ENCODE results near the gene SBK1.
"Not testable (repeated sequence)": the region's sequence is repeated elsewhere in the genome, so short reads cannot be mapped to it uniquely, and the experiment has no call there.

DNA sequence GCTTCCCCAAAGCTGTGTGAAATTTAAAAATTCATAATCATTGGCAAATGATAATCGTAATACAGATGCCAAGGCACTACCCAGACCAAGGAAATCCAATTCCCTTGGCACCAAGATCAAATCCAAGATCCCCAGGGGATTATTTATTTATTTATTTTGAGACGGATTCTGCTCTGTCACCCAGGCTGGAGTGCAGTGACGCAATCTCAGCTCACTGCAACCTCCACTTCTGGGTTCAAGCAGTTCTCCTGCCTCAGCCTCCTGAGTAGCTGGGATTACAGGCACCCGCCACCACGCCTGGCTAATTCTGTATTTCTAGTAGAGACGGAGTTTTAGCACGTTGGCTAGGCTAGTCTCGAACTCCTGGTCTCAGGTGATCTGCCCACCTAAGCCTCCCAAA lies 43.4 kb downstream of the SBK1 start:
- TF ChIP-seq, protein P1, sequence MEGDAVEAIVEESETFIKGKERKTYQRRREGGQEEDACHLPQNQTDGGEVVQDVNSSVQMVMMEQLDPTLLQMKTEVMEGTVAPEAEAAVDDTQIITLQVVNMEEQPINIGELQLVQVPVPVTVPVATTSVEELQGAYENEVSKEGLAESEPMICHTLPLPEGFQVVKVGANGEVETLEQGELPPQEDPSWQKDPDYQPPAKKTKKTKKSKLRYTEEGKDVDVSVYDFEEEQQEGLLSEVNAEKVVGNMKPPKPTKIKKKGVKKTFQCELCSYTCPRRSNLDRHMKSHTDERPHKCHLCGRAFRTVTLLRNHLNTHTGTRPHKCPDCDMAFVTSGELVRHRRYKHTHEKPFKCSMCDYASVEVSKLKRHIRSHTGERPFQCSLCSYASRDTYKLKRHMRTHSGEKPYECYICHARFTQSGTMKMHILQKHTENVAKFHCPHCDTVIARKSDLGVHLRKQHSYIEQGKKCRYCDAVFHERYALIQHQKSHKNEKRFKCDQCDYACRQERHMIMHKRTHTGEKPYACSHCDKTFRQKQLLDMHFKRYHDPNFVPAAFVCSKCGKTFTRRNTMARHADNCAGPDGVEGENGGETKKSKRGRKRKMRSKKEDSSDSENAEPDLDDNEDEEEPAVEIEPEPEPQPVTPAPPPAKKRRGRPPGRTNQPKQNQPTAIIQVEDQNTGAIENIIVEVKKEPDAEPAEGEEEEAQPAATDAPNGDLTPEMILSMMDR (conservative IDR thresholded peaks at IDR 0.05; ENCODE audit: low read length) = not testable (repeated sequence)
- TF ChIP-seq EZH2phosphoT487 (IDR thresholded peaks at IDR 0.05; ENCODE audit: borderline replicate concordance) = not testable (repeated sequence)
